Activated T-helper 17 cell treated with anti-CD3 and anti-CD28 coated beads, Interleukin-2, amount 50 U/mL, for 72 hours (primary cell): Measurements from ENCODE around the gene NCAPG2. TPM values are rescaled to one million over a fixed set of nuclear protein-coding genes. Genes with fewer than 3 reads are reported as not detected.
"Not testable (repeated sequence)": the region's sequence is repeated elsewhere in the genome, so short reads cannot be mapped to it uniquely, and the experiment has no call there.

Source experiments
- ATAC-seq: fragments of 150-1000 bp; cut with Tn5 transposase; replicated peaks from 2 replicates; pipeline ENCODE4 v1.10.0; 2021; ENCODE audit warnings: mild to moderate bottlenecking, moderate library complexity
- H3K27ac Mint-ChIP-seq: one replicate; pipeline ENCODE4 v1.8.0; 2022; ENCODE audit warnings: mixed read lengths
- H3K27me3 Mint-ChIP-seq: one replicate; pipeline ENCODE4 v1.8.0; 2022; ENCODE audit warnings: mixed read lengths
- H3K36me3 Mint-ChIP-seq: one replicate; pipeline ENCODE4 v1.8.0; 2022; ENCODE audit warnings: low read depth, mild to moderate bottlenecking, mixed read lengths
- H3K4me1 Mint-ChIP-seq: one replicate; pipeline ENCODE4 v1.8.0; 2022; ENCODE audit warnings: mixed read lengths
- H3K4me3 Mint-ChIP-seq: one replicate; pipeline ENCODE4 v1.8.0; 2022; ENCODE audit warnings: mild to moderate bottlenecking, mixed read lengths
- H3K9me3 Mint-ChIP-seq: one replicate; pipeline ENCODE4 v1.8.0; 2022; ENCODE audit warnings: mixed read lengths
- total RNA-seq, 2 donors: library from RNA; stranded (reverse); gene quantifications; one replicate each; pipeline ENCODE4 v1.2.3, GENCODE V29; 2022

Gene NCAPG2
- total RNA-seq, 2 donors from 2014 or later = 129 to 141 TPM

DNA sequence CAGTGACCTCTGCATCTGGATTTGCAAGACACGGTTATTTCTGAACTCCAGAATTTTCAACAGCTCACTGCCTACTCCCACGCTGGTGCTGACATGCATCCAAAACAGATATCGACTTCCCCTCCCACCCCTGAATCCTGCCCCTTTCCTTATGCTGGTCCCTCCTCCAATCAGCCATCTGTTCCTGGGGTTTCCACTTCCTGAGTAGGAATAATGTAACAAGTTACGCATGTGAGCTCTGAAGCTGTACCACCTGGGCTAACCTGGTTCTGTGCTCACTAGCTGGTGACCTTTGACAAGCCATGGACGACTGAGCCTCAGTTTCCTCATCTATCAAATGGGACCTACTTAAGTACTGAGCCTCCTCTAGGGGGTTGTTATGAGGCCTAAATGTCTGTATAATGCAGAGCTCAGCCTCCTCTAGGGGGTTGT lies 1.7 kb upstream of the NCAPG2 start:
- H3K4me1 Mint-ChIP-seq = peaks cover 24% of the 10 kb centered on the region
- H3K9me3 Mint-ChIP-seq = no peaks in the 10 kb centered on the region
- no peak for ATAC-seq
- peak overlapping the region; percentile 82 for H3K4me3 Mint-ChIP-seq
- H3K27me3 Mint-ChIP-seq = no peaks in the 10 kb centered on the region
- peaks cover 24% of the 10 kb centered on the region for H3K36me3 Mint-ChIP-seq
- peak overlapping the region; percentile 42 for H3K27ac Mint-ChIP-seq

GRCh38 chr7:158705234-158705850 lies 738 bp upstream of the NCAPG2 start:
- Mint-ChIP-seq H3K9me3 (no peaks in the 10 kb centered on the region), H3K4me3 (peak overlapping the region; percentile 82), H3K36me3 (peaks cover 34% of the 10 kb centered on the region), H3K27ac (peak overlapping the region; percentile 25), H3K4me1 (peaks cover 24% of the 10 kb centered on the region), H3K27me3 (no peaks in the 10 kb centered on the region)
- ATAC-seq = no peak

- H3K9me3 Mint-ChIP-seq, H3K27me3 Mint-ChIP-seq, ATAC-seq: not testable (repeated sequence)
- Mint-ChIP-seq H3K36me3 (peaks cover 45% of the 10 kb centered on the region), H3K27ac (peak overlapping the region; percentile 25), H3K4me3 (peak overlapping the region; percentile 82), H3K4me1 (peaks cover 32% of the 10 kb centered on the region)
Observed at GRCh38 chr7:158703679-158704523, 703 bp downstream of the NCAPG2 start.

GRCh38 chr7:158702944-158703343 lies 1.7 kb downstream of the NCAPG2 start:
- Mint-ChIP-seq H3K4me3 (peak overlapping the region; percentile 82), H3K36me3 (peaks cover 51% of the 10 kb centered on the region), H3K9me3 (no peaks in the 10 kb centered on the region), H3K4me1 (peaks cover 34% of the 10 kb centered on the region), H3K27me3 (no peaks in the 10 kb centered on the region), H3K27ac (peak overlapping the region; percentile 6)
- ATAC-seq = no peak

DNA sequence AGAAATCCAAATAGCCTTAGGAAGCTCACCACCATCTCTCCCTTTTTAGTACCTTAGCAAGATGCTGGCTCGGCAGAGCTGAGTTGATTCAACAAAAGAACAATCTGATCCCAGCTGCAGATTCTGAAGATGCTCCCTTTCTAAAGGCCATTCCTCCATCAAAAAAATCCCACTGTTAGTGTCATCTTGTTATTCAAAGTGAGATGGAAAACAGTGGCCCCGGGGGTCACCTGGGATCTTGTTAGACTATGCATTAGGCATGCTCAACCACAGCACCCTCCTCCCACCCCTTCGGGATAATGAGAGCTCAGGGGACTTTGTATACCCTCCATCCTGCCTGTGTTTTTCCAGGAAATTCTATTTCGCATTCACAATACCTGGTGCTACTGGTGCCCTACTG lies 2.4 kb downstream of the NCAPG2 start:
- Mint-ChIP-seq H3K27me3 (no peaks in the 10 kb centered on the region), H3K9me3 (no peaks in the 10 kb centered on the region), H3K36me3 (peaks cover 57% of the 10 kb centered on the region), H3K27ac (no peak overlapping the region), H3K4me1 (peaks cover 34% of the 10 kb centered on the region), H3K4me3 (peak overlapping the region; percentile 82)
- no peak for ATAC-seq

DNA sequence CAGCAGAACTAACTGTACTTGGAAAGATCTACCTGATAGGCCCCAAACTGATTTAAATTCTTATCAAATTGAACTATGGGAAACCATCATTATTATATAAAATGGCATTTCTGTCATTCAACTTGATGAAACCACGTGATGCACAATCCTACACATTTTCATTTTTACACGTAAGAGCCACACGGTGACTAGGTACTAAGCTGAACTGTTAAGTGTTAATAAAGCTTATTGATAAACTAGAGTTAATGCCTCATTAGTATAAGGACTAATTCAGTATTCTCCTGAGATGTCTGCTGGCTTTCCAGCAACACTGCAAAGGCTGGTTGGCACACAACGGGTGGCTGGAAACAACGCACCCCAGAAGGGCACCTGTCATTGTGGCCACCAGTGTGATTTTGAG lies 4.6 kb downstream of the NCAPG2 start:
- ATAC-seq = no peak
- Mint-ChIP-seq H3K9me3 (no peaks in the 10 kb centered on the region), H3K27me3 (no peaks in the 10 kb centered on the region), H3K4me3 (no peak overlapping the region), H3K4me1 (peaks cover 36% of the 10 kb centered on the region), H3K36me3 (peaks cover 78% of the 10 kb centered on the region), H3K27ac (no peak overlapping the region)

GRCh38 chr7:158699341-158699740 lies 5.3 kb downstream of the NCAPG2 start:
- Mint-ChIP-seq H3K4me3 (no peak overlapping the region), H3K36me3 (peaks cover 84% of the 10 kb centered on the region), H3K9me3 (no peaks in the 10 kb centered on the region), H3K27me3 (no peaks in the 10 kb centered on the region), H3K4me1 (peaks cover 42% of the 10 kb centered on the region), H3K27ac (peak overlapping the region; percentile 17)
- no peak for ATAC-seq

GRCh38 chr7:158698657-158699195 lies 5.9 kb downstream of the NCAPG2 start:
- Mint-ChIP-seq H3K27me3 (no peaks in the 10 kb centered on the region), H3K9me3 (no peaks in the 10 kb centered on the region), H3K4me1 (peaks cover 42% of the 10 kb centered on the region), H3K4me3 (no peak overlapping the region), H3K27ac (peak overlapping the region; percentile 17), H3K36me3 (peaks cover 88% of the 10 kb centered on the region)
- no peak for ATAC-seq

GRCh38 chr7:158697597-158697996 lies 7.0 kb downstream of the NCAPG2 start:
- H3K9me3 Mint-ChIP-seq, H3K27me3 Mint-ChIP-seq, H3K4me3 Mint-ChIP-seq, H3K27ac Mint-ChIP-seq, ATAC-seq: not testable (repeated sequence)
- peaks cover 33% of the 10 kb centered on the region for H3K4me1 Mint-ChIP-seq
- peaks cover 88% of the 10 kb centered on the region for H3K36me3 Mint-ChIP-seq

GRCh38 chr7:158695726-158696452 lies 8.7 kb downstream of the NCAPG2 start:
- peak overlapping the region; percentile 70 for H3K27ac Mint-ChIP-seq
- ATAC-seq = peak; percentile 47
- no peaks in the 10 kb centered on the region for H3K9me3 Mint-ChIP-seq
- H3K4me1 Mint-ChIP-seq = peaks cover 24% of the 10 kb centered on the region
- no peak overlapping the region for H3K4me3 Mint-ChIP-seq
- peaks cover 84% of the 10 kb centered on the region for H3K36me3 Mint-ChIP-seq
- no peaks in the 10 kb centered on the region for H3K27me3 Mint-ChIP-seq

GRCh38 chr7:158695056-158695455 lies 9.5 kb downstream of the NCAPG2 start:
- H3K9me3 Mint-ChIP-seq = no peaks in the 10 kb centered on the region
- H3K36me3 Mint-ChIP-seq = peaks cover 82% of the 10 kb centered on the region

GRCh38 chr7:158694650-158695049 lies 10.0 kb downstream of the NCAPG2 start:
- Mint-ChIP-seq H3K4me3 (no peak overlapping the region), H3K9me3 (no peaks in the 10 kb centered on the region), H3K36me3 (peaks cover 85% of the 10 kb centered on the region), H3K27ac (peak overlapping the region; percentile 70), H3K27me3 (no peaks in the 10 kb centered on the region), H3K4me1 (peaks cover 22% of the 10 kb centered on the region)
- no peak for ATAC-seq

More at GRCh38 chr7:158695056-158695455, 9.5 kb downstream of the NCAPG2 start:
- Mint-ChIP-seq H3K27me3 (no peaks in the 10 kb centered on the region), H3K27ac (peak overlapping the region; percentile 70), H3K4me3 (no peak overlapping the region), H3K4me1 (peaks cover 23% of the 10 kb centered on the region)
- peak; percentile 59 for ATAC-seq

DNA sequence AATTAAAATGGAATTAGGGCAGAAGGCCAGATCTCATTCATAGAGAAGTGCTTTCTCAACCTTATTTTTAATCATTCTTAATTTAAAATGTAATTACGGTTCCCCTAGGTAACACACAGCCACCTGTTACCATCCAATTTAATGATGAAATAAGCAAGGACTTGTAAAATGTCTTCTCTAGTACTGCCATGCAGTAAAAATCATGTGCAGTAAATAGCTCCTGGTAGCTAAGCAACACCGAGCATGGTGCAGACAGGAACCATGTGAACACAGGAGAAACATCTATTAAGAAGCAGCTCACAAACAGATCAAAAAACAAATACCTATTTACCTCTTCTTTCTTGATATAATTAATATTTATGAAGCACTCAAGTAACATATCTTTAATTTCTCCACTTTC lies 15.1 kb downstream of the NCAPG2 start:
- Mint-ChIP-seq H3K4me1 (peaks cover 2% of the 10 kb centered on the region), H3K36me3 (peaks cover 90% of the 10 kb centered on the region), H3K27ac (no peak overlapping the region), H3K27me3 (no peaks in the 10 kb centered on the region), H3K4me3 (no peak overlapping the region), H3K9me3 (no peaks in the 10 kb centered on the region)
- ATAC-seq = no peak

DNA sequence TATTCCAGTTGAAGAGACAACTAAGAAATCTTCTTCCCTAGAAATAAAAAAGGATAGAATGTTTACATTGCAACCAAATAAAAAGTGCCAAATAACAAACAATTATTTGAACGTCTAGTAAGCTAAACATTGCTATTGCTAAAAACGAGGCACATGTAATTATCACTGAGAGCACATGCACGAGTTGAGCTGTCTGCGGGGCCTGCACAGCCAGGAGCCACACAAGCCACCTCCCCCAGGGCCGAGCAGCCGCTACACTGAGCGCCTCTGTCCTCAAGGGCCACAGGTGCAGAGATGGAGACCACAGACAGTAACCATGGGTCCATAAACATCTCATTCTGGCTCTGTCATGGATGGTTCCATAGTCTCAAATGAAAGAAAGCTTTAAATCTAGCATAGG lies 17.2 kb downstream of the NCAPG2 start:
- no peaks in the 10 kb centered on the region for H3K27me3 Mint-ChIP-seq
- no peak for ATAC-seq
- no peaks in the 10 kb centered on the region for H3K4me1 Mint-ChIP-seq
- H3K9me3 Mint-ChIP-seq = no peaks in the 10 kb centered on the region
- H3K36me3 Mint-ChIP-seq = peaks cover 88% of the 10 kb centered on the region
- H3K4me3 Mint-ChIP-seq = no peak overlapping the region
- H3K27ac Mint-ChIP-seq = no peak overlapping the region
